Measurements from ENCODE around the gene SUCLG1.

- TF ChIP-seq EZH2 (IDR thresholded peaks at IDR 0.05; ENCODE audit: borderline replicate concordance, low read depth, low read length, severe bottlenecking), result no peak
- TF ChIP-seq, protein P1, sequence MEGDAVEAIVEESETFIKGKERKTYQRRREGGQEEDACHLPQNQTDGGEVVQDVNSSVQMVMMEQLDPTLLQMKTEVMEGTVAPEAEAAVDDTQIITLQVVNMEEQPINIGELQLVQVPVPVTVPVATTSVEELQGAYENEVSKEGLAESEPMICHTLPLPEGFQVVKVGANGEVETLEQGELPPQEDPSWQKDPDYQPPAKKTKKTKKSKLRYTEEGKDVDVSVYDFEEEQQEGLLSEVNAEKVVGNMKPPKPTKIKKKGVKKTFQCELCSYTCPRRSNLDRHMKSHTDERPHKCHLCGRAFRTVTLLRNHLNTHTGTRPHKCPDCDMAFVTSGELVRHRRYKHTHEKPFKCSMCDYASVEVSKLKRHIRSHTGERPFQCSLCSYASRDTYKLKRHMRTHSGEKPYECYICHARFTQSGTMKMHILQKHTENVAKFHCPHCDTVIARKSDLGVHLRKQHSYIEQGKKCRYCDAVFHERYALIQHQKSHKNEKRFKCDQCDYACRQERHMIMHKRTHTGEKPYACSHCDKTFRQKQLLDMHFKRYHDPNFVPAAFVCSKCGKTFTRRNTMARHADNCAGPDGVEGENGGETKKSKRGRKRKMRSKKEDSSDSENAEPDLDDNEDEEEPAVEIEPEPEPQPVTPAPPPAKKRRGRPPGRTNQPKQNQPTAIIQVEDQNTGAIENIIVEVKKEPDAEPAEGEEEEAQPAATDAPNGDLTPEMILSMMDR (IDR thresholded peaks at IDR 0.05; ENCODE audit: borderline replicate concordance, extremely low read depth, low read length, poor library complexity, severe bottlenecking), result peak; percentile 59
Observed at GRCh38 chr2:84424152-84424551, 34.9 kb downstream of the SUCLG1 start.
